Sigmoid colon (tissue), 4 donors: ENCODE measurements around the gene TMPRSS5.

Source experiments
- CTCF ChIP-seq, 4 experiments: fragments of 450-650 bp in 3 of 4; fragments of 200-600 bp in 1 of 4; IDR thresholded peaks; one replicate each; pipeline ENCODE4 v1.5.1; 2016 to 2019; ENCODE audit warnings: antibody characterized with exemption in 4 of 4, mild to moderate bottlenecking in 3 of 4, moderate library complexity in 2 of 4
- POLR2A ChIP-seq, 2 donors: fragments of 450-650 bp; IDR thresholded peaks; one replicate each; pipeline ENCODE4 v1.6.1; 2016; ENCODE audit warnings: antibody characterized with exemption in 2 of 2, mild to moderate bottlenecking in 2 of 2, moderate library complexity in 2 of 2
- POLR2AphosphoS5 ChIP-seq, 4 donors: sonication (generic); formaldehyde crosslinking; IDR thresholded peaks; one replicate each; pipeline ENCODE4 v1.6.1; 2017; ENCODE audit warnings: antibody characterized with exemption in 4 of 4

GRCh38 chr11:113664069-113664980, 41.8 kb downstream of the TMPRSS5 start:
- TF ChIP-seq POLR2A (IDR thresholded peaks at IDR 0.05) (no peak), CTCF (IDR thresholded peaks at IDR 0.05) (no peak), POLR2AphosphoS5 (IDR thresholded peaks at IDR 0.05) (no peak)
